DMS79 treated with DMSO at 0.1 percent for 48 hours (cell line): ENCODE measurements around the gene UBA6.
"Not testable (repeated sequence)": the region's sequence is repeated elsewhere in the genome, so short reads cannot be mapped to it uniquely, and the experiment has no call there.

Source experiments
- DNase-seq: peaks from one replicate; lab custom pipeline; 2025; lab: John Stamatoyannopoulos, UW

The UBA6 gene

GRCh38 chr4:67660418-67660817 is 40.5 kb downstream of the UBA6 start:
- no peak for DNase-seq

GRCh38 chr4:67659065-67659464 is 41.9 kb downstream of the UBA6 start:
- DNase-seq, result no peak

- DNase-seq, result no peak
Measured at GRCh38 chr4:67658302-67658701, 42.7 kb downstream of the UBA6 start.

- no peak for DNase-seq
Measured at GRCh38 chr4:67651536-67651935, 49.4 kb downstream of the UBA6 start.

- DNase-seq, result no peak
Measured at GRCh38 chr4:67638136-67638535, 62.8 kb downstream of the UBA6 start.

GRCh38 chr4:67636978-67637377 is 64.0 kb downstream of the UBA6 start:
- not testable (repeated sequence) for DNase-seq

GRCh38 chr4:67635331-67635730 is 65.6 kb downstream of the UBA6 start:
- no peak for DNase-seq

- no peak for DNase-seq
Measured at GRCh38 chr4:67634741-67635140, 66.2 kb downstream of the UBA6 start.

- no peak for DNase-seq
Measured at GRCh38 chr4:67632492-67632891, 68.5 kb downstream of the UBA6 start.

GRCh38 chr4:67624939-67625338 is 76.0 kb downstream of the UBA6 start:
- no peak for DNase-seq

GRCh38 chr4:67616478-67616877 is 84.5 kb downstream of the UBA6 start:
- no peak for DNase-seq

GRCh38 chr4:67615119-67615518 is 85.8 kb downstream of the UBA6 start:
- no peak for DNase-seq

- no peak for DNase-seq
Measured at GRCh38 chr4:67614186-67614585, 86.8 kb downstream of the UBA6 start.

GRCh38 chr4:67608027-67608426 is 92.9 kb downstream of the UBA6 start:
- DNase-seq, result no peak

- no peak for DNase-seq
Measured at GRCh38 chr4:67604749-67605148, 96.2 kb downstream of the UBA6 start.

- DNase-seq, result no peak
Measured at GRCh38 chr4:67604029-67604381, 97.0 kb downstream of the UBA6 start.

GRCh38 chr4:67603310-67604028 is 97.5 kb downstream of the UBA6 start:
- no peak for DNase-seq

- no peak for DNase-seq
Measured at GRCh38 chr4:67593741-67594175, 107.2 kb downstream of the UBA6 start.

- DNase-seq, result no peak
Measured at GRCh38 chr4:67587156-67587555, 113.8 kb downstream of the UBA6 start.

- no peak for DNase-seq
Measured at GRCh38 chr4:67584496-67584895, 116.5 kb downstream of the UBA6 start.

GRCh38 chr4:67581913-67582312 is 119.0 kb downstream of the UBA6 start:
- no peak for DNase-seq

- DNase-seq, result no peak
Measured at GRCh38 chr4:67581208-67581857, 119.6 kb downstream of the UBA6 start.

- DNase-seq, result no peak
Measured at GRCh38 chr4:67580577-67580976, 120.4 kb downstream of the UBA6 start.

- DNase-seq, result no peak
Measured at GRCh38 chr4:67576538-67576937, 124.4 kb downstream of the UBA6 start.
